Fibroblast of skin of right biceps (primary cell): ENCODE results near the gene BRD9.
"Not testable (repeated sequence)": the region's sequence is repeated elsewhere in the genome, so short reads cannot be mapped to it uniquely, and the experiment has no call there.

Experiments used
- DNase-seq: peaks from one replicate; pipeline ENCODE4 v3.0.0-alpha.2; 2013

BRD9 gene

GRCh38 chr5:892394-893136, at the start of gene BRD9, which contains the start of gene TRIP13:
BRD9 (minus strand) TSS chr5:892801; CDS start chr5:892657, 144 bp downstream.
TRIP13 (plus strand) TSS chr5:892884; CDS start chr5:892999, 115 bp downstream.
- DNase-seq, result peak; percentile 80

DNA sequence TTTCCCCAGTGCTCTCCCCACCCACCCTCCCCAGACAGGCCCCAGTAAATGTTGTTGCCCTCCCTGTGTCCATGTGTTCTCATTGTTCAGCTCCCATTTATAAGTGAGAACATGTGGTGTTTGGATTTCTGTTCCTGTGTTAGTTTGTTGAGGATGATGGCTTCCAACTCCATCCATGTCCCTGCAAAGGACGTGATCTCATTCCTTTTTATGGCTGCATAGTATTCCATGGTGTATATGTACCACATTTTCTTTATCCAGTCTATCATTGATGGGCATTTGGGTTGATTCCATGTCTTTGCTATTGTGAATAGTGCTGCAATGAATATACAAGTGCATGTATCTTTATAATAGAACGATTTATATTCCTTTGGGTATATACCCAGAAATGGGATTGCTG, 48.1 kb upstream of the BRD9 start:
- DNase-seq, result not testable (repeated sequence)

GRCh38 chr5:939368-939767, 46.8 kb upstream of the BRD9 start:
- no peak for DNase-seq

DNA sequence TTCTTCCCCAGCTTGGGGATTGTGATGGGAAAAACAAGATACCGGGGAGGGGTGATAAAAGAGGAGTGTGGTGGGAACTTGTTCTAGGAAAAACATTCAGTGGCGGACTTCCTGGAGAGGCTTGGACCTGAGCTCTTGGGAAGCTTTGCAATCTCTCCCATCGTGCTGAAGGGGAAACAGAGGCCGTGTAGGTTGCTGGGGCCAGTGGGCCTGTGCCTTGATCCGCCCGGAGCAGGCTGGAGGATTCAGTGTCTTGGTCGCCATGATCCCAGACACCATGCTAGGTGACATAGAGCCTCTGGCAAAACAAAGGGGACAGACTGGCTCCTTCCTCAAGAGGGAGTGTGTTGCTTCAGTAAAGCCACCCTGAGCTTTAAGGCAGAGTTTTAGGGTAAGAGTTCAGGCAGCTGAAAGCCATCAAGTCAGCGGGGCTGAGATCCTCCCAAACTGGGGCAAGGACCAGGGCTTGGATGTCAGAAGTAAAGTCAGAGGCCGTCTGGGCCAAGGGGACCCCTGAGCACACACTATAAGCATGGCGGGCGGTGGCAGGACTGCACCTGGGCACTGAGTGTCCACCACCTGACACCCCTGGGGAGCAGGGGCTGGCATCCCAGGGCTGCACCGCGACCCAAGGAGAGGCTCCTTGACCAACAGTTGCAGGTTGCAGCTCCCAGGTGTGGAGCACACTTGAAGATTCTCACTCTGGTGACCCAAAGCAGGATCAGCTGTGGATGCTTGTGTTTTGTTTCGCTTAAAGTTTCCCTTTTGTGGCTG, 44.7 kb upstream of the BRD9 start:
- no peak for DNase-seq

- DNase-seq, result no peak
Measured at GRCh38 chr5:936149-937144, 43.8 kb upstream of the BRD9 start.

DNA sequence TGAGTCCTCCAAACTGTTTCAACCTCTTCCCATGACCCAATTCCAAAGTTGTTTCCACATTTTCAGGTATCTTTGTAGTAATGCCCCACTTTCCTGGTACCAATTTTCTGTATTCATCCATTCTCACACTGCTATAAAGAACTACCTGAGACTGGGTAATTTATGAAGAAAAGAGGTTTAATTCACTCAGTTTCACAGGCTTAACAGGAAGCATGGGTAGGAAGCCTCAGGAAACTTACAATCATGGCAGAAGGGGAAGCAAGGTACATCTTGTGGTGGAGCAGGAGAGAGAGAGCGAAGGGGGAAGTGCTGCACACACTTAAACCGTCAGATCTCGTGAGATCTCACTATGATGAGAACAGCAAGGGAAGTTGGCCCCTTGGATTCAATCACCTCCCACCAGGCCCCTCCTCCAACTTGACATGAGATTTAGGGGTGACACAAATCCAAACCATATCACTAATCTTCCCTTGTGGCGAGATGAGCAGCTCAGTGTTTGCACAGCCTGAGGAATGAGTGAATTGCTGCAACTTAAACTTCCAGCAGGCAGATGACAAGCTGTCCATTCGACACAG, 43.0 kb upstream of the BRD9 start:
- no peak for DNase-seq

DNA sequence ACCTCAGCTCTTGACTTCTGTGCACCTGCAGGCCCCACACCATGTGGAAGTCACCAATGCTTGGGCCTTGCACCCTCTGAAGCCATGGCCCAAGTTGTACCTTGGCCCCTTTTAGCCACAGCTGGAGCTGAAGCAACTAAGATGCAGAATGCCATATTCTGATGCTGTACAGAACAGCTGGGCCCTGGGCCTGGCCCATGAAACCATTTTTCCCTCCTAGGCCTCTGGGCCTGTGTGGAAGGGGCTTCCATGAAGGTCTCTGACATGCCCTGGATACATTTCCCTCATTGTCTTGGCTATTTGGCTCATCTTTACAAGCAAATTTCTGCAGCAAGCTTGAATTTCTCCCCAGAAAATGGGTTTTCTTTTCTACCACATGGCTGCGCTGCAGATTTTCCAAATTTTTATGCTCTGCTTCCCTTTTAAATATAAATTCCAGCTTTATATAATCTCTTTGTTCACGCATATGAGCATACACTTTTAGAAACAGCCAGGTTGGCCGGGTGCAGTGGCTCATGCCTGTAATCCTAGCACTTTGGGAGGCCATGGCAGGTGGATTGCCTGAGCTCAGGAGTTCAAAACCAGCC, 41.9 kb upstream of the BRD9 start:
- DNase-seq, result not testable (repeated sequence)

- DNase-seq, result not testable (repeated sequence)
Measured at GRCh38 chr5:933951-934350, 41.4 kb upstream of the BRD9 start.

DNA sequence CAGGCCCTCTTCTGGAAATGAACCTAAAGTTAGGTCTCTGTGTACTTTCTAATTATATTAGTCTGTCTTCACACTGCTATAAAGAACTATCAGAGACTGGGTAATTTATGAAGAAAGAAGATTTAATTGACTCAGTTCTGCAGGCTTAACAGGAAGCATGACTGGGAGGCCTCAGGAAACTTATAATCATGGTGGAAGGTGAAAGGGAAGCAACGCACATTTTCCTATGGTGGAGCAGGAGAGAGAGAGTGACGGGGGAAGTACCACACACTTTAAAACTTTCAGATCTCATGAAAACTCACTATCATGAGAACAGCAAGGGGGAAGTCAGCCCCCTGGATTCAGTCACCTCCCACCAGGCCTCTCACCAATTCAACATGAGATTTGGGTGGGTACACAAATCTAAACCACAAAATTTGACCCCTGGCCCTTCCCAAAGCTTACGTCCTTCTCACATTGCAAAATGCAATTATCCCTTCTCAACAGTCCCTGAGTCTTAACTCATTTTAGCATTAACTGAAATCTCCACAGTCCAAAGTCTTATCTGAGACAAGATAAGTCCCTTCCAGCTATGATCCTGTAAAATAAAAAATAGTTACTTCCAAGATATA, 40.8 kb upstream of the BRD9 start:
- DNase-seq, result no peak

GRCh38 chr5:932628-933250, 40.1 kb upstream of the BRD9 start:
- no peak for DNase-seq

- no peak for DNase-seq
Measured at GRCh38 chr5:932151-932627, 39.6 kb upstream of the BRD9 start.

- no peak for DNase-seq
Measured at GRCh38 chr5:931570-932145, 39.1 kb upstream of the BRD9 start.

DNA sequence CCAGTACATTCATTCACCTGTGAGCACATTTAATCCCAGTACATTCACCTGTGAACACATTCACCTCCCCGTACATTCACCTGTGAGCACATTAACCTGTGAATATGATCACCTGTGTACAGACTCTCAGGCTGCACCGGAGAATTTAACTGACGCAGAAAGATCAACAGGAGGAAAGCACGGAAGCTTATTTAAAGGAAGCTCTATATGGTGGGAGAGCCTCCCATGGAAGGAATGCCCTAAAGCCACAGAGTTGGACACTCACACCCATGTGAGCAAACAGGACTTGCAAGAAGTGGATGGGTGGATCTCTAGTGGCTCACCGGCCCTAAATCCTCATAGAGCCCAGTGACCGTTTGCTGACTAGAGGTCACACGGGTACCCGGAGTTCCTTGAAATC, 38.3 kb upstream of the BRD9 start:
- no peak for DNase-seq

- DNase-seq, result no peak
Measured at GRCh38 chr5:929596-929995, 37.0 kb upstream of the BRD9 start.

GRCh38 chr5:929182-929581, 36.6 kb upstream of the BRD9 start:
- DNase-seq, result not testable (repeated sequence)

- no peak for DNase-seq
Measured at GRCh38 chr5:927172-928015, 34.8 kb upstream of the BRD9 start.

DNA sequence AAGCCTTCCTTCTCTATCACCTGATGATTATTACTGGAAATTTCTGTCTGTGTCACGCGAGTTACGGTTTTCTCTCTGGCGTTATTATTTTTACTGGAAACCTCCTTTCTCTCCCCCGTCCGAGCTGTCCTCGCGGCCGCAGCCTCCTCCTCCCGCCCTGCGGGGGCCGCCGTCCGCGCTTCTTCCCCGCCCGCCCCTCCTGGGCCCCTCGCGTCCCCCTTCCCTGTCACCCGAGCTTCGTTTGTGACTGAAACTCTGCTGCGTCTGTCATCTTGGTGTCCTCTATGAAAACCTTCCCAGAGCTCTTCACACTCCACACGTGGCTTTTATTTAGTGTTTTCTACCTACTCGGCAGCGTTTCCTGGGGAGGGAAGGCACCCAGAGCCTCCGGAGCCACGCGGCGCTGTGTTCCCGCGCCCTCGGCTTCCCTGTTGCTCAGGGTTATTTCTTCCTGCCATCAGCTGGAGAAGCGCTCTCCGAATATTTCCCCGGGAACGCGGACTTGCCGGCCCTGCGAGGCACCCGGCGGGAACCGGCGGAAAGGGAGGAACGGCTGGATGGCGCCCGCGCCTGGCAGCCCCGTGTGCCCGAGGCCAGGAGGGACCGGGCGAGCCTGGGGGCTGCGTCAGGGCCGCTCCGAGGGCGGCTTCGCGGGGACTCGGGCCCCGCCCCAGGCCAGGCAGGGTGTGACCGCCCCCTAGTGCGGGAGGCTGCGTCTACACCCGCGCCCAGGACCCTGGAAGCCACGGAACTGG, 34.0 kb upstream of the BRD9 start:
- peak; percentile 33 for DNase-seq

DNA sequence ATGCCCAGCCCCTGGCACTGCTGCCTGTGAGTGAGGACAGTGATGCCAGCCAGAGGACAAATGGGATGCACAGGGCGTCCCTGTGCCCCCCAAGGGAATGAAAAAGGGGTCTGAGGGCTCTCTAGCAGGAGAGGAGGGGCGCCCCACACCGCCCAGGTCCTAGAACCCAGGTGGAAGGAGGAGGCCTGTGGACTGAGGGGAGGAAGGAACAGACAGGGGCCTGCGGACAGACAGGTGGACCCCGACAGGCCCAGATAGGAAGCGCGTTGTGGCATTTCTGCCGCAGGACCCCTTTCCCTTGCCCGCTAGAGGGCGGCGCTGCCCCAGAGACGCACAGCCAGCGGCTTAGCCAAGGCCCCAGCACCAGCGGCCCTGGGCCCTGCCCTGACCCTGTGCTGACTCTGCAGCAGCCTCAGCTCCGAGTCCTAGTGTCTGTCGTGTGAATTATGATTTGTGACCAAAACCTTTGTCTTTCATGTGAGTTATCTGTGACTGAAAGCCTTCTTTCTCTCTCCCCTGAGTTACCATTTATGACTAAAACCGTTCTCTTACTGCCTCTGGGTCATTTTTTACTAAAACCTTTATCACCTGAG, 30.8 kb upstream of the BRD9 start:
- peak; percentile 57 for DNase-seq
